ENCODE results near the gene MAN1C1.

MAN1C1 gene

GRCh38 chr1:25787760-25788166 lies 171.2 kb downstream of the MAN1C1 start:
- DNase-seq = no peak

- no peak for DNase-seq
These were observed 173.9 kb downstream of the MAN1C1 start for GRCh38 chr1:25790472-25790871.

- DNase-seq = no peak
These were observed 175.5 kb downstream of the MAN1C1 start for GRCh38 chr1:25792115-25792514.

- DNase-seq = no peak
These were observed 177.1 kb downstream of the MAN1C1 start for GRCh38 chr1:25793585-25794170.

GRCh38 chr1:25794325-25794724 lies 177.7 kb downstream of the MAN1C1 start:
- no peak for DNase-seq

GRCh38 chr1:25795211-25795610 lies 178.6 kb downstream of the MAN1C1 start:
- DNase-seq = no peak

GRCh38 chr1:25795946-25796810 lies 179.6 kb downstream of the MAN1C1 start:
- peak; percentile 63 for DNase-seq

- peak; percentile 85 for DNase-seq
These were observed 180.3 kb downstream of the MAN1C1 start for GRCh38 chr1:25796811-25797458.

GRCh38 chr1:25797939-25798338 lies 181.3 kb downstream of the MAN1C1 start:
- DNase-seq = peak; percentile 21

- no peak for DNase-seq
These were observed 182.2 kb downstream of the MAN1C1 start for GRCh38 chr1:25798666-25799351.

- DNase-seq = no peak
These were observed 182.9 kb downstream of the MAN1C1 start for GRCh38 chr1:25799352-25799934.

GRCh38 chr1:25799935-25800702 lies 183.5 kb downstream of the MAN1C1 start, which contains the start of gene SELENON:
Gene SELENON, plus strand, starts transcription at chr1:25800193. Its CDS starts 38 bp downstream, at chr1:25800231.
- peak; percentile 49 for DNase-seq

GRCh38 chr1:25800703-25801377 lies 184.2 kb downstream of the MAN1C1 start:
- DNase-seq = no peak

- peak; percentile 16 for DNase-seq
These were observed 186.3 kb downstream of the MAN1C1 start for GRCh38 chr1:25802915-25803314.

- DNase-seq = no peak
These were observed 186.8 kb downstream of the MAN1C1 start for GRCh38 chr1:25803368-25803767.

GRCh38 chr1:25804244-25804963 lies 187.8 kb downstream of the MAN1C1 start:
- no peak for DNase-seq

- no peak for DNase-seq
These were observed 188.6 kb downstream of the MAN1C1 start for GRCh38 chr1:25804964-25805862.

GRCh38 chr1:25805863-25806225 lies 189.3 kb downstream of the MAN1C1 start:
- DNase-seq = no peak

- DNase-seq = no peak
These were observed 189.8 kb downstream of the MAN1C1 start for GRCh38 chr1:25806418-25806817.
